Stomach (tissue), 4 donors: ENCODE data around the gene INPP1.

Experiments
- CTCF ChIP-seq, 7 experiments: fragments of 450-650 bp in 4 of 7; fragments of 200-600 bp in 3 of 7; sonication (generic) in 3 of 7; IDR thresholded peaks; one replicate each; pipeline ENCODE4 v1.5.1; 2016 to 2019; ENCODE audit warnings: antibody characterized with exemption in 7 of 7, control low read depth in 2 of 7, mild to moderate bottlenecking in 1 of 7
- EP300 ChIP-seq: sonication (generic); formaldehyde crosslinking; IDR thresholded peaks from one replicate; pipeline ENCODE4 v1.6.1; 2017; ENCODE audit warnings: antibody characterized with exemption
- POLR2A ChIP-seq, 4 donors: fragments of 450-650 bp; IDR thresholded peaks; one replicate each; pipeline ENCODE4 v1.6.1; 2016; ENCODE audit warnings: antibody characterized with exemption in 4 of 4, control low read depth in 2 of 4, mild to moderate bottlenecking in 1 of 4, moderate library complexity in 1 of 4

DNA sequence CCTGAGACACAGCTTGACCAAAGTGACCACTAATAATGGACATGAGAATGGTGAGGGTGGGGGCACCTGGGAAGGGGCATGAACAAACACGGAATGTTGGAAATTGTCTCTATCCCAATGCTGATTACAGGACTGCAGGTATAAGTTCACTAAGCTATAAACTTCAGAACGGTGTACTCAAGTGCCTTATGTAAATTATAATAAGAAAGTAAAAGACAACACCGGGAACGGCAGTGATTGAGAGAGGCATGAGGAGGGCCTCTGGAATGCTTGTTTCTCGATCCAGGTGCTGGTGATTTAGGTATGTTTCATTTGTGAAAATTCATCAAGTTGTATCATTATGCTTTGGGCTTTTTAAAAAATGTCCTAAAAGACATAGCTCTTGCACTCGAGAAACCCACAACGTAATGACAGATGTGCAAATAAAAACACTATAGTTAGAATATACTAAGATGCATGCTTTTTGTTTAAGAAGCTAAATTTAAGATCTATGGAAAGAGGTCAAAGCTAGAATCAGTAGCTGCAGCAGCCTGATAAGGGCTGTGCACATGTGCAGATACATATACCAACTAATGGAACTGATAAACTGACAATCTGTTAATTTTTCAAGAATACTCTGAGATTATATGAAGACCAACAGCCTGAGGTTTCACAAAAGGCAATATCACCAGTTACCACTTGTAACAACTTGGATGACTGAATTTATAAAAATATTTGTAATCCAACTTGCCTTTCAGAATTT, 31.3 kb upstream of the INPP1 start:
- no peak for TF ChIP-seq POLR2A (IDR thresholded peaks at IDR 0.05)
- no peak for TF ChIP-seq CTCF (IDR thresholded peaks at IDR 0.05)
- TF ChIP-seq EP300: no peak
